NT2/D1 (cell line): ENCODE data around the gene FAM78B.

Source experiments
- SUZ12 ChIP-seq: IDR thresholded peaks from 2 replicates; pipeline ENCODE4 v1.6.1; 2011; ENCODE audit not compliant: insufficient read length, insufficient read depth; ENCODE audit errors: extremely low read depth
- ZNF274 ChIP-seq: IDR thresholded peaks from 2 replicates; pipeline ENCODE4 v1.6.1; 2011; ENCODE audit warnings: mild to moderate bottlenecking, low read depth, low read length

DNA sequence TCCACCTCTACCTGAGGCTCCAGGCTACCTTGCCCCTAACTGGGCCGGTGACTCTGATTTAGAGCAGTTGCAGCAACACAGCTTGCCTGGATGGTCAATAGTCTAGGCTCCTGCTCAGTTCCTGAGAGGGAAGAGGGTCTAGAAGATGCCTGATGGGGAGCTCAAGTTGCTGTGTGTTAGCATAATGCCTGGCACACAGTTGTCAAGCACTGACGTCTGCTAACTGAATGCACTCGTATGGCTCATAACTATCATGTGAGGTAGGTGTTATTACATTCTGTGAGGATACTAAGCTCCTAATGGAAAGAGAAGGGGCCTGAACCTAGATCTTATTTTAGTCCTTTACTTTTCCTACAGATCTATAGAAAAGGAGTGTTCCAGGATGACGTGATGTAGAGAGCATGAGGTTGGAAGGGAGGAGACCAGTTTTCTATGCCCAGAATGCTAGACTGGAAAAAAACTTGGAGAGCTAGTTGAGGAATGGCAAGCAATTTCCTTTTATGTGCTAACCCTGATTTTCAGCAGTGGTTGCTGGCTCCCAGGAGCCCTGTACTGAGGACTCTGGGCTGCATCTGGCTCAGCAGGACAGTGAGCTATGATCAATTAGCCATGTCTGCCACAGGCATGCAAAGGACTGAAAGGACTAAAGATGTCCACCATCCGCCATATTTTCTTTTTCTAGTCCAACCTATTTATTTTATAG is 30.0 kb downstream of the FAM78B start:
- TF ChIP-seq ZNF274 (no peak), SUZ12 (no peak)
